Activated CD4-positive, alpha-beta memory T cell treated with anti-CD3 and anti-CD28 coated beads for 36 hours (primary cell): ENCODE measurements around the gene GLT1D1. TPM values are rescaled to one million over a fixed set of nuclear protein-coding genes. Genes with fewer than 3 reads are reported as not detected.

Source experiments
- CTCF ChIA-PET: fragments of 350-600 bp; sonication (Branson Sonifier 250); formaldehyde crosslinking; loops from one replicate; lab custom pipeline; 2021; ENCODE audit warnings: antibody characterized with exemption, inconsistent platforms; lab: Charles Lee
- POLR2A ChIA-PET: fragments of 350-600 bp; sonication (Branson Sonifier 250); formaldehyde crosslinking; loops from one replicate; lab custom pipeline; 2021; ENCODE audit warnings: antibody characterized with exemption; lab: Charles Lee
- DNase-seq: peaks from one replicate; pipeline ENCODE4 v3.0.0-alpha.2; 2020
- H3K27ac Mint-ChIP-seq: one replicate; pipeline ENCODE4 v1.8.0; 2021; ENCODE audit warnings: mixed read lengths
- H3K27me3 Mint-ChIP-seq: one replicate; pipeline ENCODE4 v1.8.0; 2021; ENCODE audit warnings: mixed read lengths
- H3K36me3 Mint-ChIP-seq: one replicate; pipeline ENCODE4 v1.8.0; 2021; ENCODE audit warnings: mixed read lengths
- H3K4me1 Mint-ChIP-seq: one replicate; pipeline ENCODE4 v1.8.0; 2021; ENCODE audit warnings: low read depth, mixed read lengths
- H3K4me3 Mint-ChIP-seq: one replicate; pipeline ENCODE4 v1.8.0; 2021; ENCODE audit warnings: mild to moderate bottlenecking, mixed read lengths
- H3K9me3 Mint-ChIP-seq: one replicate; pipeline ENCODE4 v1.8.0; 2021; ENCODE audit warnings: mixed read lengths
- intact Hi-C: fragments of 100-400 bp; cut with micrococcal nuclease; formaldehyde crosslinking; loops from one replicate; pipeline ENCODE4 v1.15.1; 2023
- total RNA-seq, 2 experiments: library from RNA; stranded (reverse); gene quantifications; one replicate each; pipeline ENCODE4 v1.2.3, GENCODE V29; 2021

GLT1D1 gene
- total RNA-seq, 2 experiments from 2014 or later = not detected

DNA sequence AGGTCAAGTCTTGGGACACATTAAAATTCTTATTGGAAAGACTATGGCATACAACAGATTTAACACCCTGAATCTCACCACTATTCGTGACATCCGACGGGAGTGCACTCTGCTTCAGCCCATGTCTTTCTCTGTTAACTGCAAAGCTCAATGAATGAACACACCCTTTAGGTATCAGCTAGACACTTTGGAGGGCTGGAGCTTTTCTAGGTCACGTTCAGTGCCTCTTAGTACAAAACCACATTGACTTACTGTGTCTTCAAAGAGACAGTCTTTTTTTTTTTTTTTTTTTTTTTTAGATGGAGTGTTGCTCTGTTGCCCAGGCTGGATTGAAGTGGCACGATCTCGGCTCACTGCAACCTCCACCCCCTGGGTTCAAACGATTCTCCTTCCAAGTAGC lies 80.6 kb downstream of the GLT1D1 start:
- ChIA-PET POLR2A (no interaction called here), CTCF (no interaction called here)
- peaks cover 6% of the 10 kb centered on the region for H3K9me3 Mint-ChIP-seq
- DNase-seq = no peak
- intact Hi-C loops = no loop called here
- H3K27me3 Mint-ChIP-seq = no peaks in the 10 kb centered on the region
- no peaks in the 10 kb centered on the region for H3K36me3 Mint-ChIP-seq
- H3K4me3 Mint-ChIP-seq = no peak overlapping the region
- no peaks in the 10 kb centered on the region for H3K4me1 Mint-ChIP-seq
- no peak overlapping the region for H3K27ac Mint-ChIP-seq

DNA sequence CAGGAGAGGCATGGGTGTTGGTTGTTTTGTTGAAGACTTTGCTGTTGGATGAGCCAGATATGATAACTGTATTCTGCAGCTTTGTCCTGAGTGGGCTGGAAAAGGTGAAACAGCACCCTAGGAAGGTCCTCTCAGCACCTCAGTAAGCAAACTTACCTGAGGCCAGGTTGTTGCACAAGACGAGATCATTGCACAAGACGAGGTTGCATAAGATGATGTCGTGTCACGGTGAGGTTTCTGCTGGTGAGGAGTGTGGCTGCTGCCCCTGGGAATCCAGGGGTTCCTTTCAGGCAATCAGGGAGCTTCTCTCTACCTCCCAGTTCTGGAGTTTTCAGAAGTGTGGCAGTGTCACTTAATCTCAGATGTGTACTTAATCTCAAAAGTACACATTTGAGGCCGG lies 85.6 kb downstream of the GLT1D1 start:
- intact Hi-C loops = no loop called here
- H3K9me3 Mint-ChIP-seq = peaks cover 3% of the 10 kb centered on the region
- no peaks in the 10 kb centered on the region for H3K36me3 Mint-ChIP-seq
- H3K27ac Mint-ChIP-seq = no peak overlapping the region
- CTCF ChIA-PET = no interaction called here
- DNase-seq = no peak
- POLR2A ChIA-PET = no interaction called here
- peaks cover 1% of the 10 kb centered on the region for H3K27me3 Mint-ChIP-seq
- H3K4me1 Mint-ChIP-seq = no peaks in the 10 kb centered on the region
- H3K4me3 Mint-ChIP-seq = no peak overlapping the region

DNA sequence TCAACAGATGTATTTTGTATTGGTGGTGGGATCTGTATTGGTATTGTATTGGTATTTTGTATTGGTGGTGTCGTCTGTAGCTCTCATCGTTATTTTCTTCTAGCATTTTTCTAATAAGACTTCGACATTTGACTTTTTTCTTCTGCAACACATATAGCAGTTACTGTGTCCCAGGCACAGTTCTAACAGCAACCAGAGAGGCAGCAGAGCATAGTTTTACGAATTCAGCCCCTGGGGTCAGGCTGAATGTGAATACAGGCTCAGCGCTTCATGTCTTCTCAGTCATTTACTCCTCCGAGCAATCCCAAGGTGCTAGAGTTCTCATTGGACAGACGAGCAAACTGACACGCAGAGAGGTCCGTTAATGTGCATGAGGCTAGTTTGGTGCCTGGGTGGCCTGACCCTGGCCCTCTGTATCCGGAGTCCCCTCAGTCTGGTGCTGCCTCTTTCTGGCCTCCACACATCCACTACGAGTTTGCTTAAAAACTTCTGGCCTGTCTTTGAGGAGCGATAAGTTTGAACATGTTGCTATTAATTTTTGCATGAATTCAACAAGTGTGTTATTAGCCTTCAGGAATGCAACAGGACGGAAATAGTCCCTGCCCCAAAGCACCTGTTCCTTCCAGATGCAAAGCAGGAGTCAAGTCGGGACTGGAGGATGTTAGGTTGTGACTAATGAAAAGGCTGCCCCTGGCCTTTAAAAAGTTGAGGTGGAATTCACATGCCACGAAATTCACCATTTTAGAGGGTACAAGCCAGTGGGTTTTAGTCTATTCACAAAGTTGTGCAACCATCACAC lies 87.0 kb downstream of the GLT1D1 start:
- CTCF ChIA-PET = no interaction called here
- no peaks in the 10 kb centered on the region for H3K36me3 Mint-ChIP-seq

DNA sequence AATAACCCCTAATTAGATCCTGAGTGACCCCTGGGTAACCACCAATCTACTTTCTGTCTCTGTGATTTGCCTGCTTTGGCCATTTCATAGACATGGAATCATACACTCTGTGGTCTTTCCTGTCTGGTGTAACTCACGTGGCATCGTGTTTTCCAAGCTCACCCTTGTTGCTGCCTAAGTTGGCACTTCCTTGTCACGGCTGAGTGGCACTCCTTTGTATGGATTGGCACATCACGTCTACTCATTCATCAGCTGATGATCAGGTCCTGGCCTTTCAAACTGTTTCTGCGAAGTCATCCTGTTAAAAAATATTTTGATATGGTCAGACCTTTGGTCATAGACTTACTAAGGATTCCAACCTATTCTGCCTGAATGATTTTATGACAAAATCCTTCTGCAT lies 87.7 kb downstream of the GLT1D1 start:
- no peaks in the 10 kb centered on the region for H3K4me1 Mint-ChIP-seq
- H3K27ac Mint-ChIP-seq = no peak overlapping the region
- no peaks in the 10 kb centered on the region for H3K36me3 Mint-ChIP-seq
- H3K27me3 Mint-ChIP-seq = peaks cover 1% of the 10 kb centered on the region
- H3K9me3 Mint-ChIP-seq = peaks cover 3% of the 10 kb centered on the region
- no peak overlapping the region for H3K4me3 Mint-ChIP-seq
- no peak for DNase-seq
- intact Hi-C loops = no loop called here
- POLR2A ChIA-PET = no interaction called here
- CTCF ChIA-PET = no interaction called here

More for the DNA sequence above, 87.0 kb downstream of the GLT1D1 start:
- Mint-ChIP-seq H3K9me3 (peaks cover 3% of the 10 kb centered on the region), H3K27me3 (peaks cover 1% of the 10 kb centered on the region), H3K27ac (no peak overlapping the region), H3K4me1 (no peaks in the 10 kb centered on the region), H3K4me3 (no peak overlapping the region)
- POLR2A ChIA-PET = no interaction called here
- no peak for DNase-seq
- intact Hi-C loops = no loop called here

DNA sequence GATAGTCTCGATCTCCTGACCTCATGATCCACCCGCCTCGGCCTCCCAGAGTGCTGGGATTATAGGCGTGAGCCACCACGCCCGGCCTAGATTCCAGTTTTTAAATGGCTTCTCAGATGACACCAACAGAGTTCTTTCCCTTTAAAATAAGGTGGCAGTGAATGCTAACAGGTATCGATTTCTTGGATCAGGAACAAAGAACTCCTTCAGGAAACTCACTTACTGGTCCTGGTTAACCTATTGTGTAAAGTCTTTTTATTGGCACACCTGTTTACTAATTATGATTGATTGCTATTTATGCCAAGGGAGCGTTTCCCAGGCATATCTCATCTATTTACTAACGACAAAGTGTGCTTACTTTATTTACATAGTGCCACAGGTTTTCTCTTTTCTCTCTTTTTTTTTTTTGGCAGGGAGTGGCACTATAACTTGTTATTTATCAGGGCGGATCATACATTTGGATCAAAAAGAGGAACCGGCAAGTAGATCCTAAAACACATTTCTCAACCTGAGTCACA lies 89.7 kb downstream of the GLT1D1 start:
- POLR2A ChIA-PET = no interaction called here
- no peaks in the 10 kb centered on the region for H3K36me3 Mint-ChIP-seq
- no peak overlapping the region for H3K4me3 Mint-ChIP-seq

DNA sequence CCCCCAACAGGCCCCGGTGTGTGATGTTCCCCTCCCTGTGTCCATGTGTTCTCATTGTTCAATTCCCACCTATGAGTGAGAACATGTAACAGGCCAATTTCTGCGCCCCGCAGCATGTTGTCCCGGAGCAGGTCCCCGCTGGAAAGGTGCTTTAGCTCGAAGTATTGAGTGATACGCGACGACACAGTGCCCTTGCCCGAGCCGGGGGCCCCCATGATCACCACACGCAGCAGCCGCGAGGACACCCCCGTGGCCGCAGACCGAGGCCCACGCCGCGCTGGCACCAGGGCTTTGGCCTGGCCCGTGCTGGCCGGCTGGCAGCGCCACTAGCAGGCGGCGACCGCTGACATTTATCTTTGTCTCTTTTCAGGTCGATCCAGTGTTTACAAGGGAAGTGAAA lies 91.7 kb downstream of the GLT1D1 start:
- no peak overlapping the region for H3K27ac Mint-ChIP-seq
- intact Hi-C loops = no loop called here
- H3K4me1 Mint-ChIP-seq = no peaks in the 10 kb centered on the region
- peaks cover 1% of the 10 kb centered on the region for H3K27me3 Mint-ChIP-seq
- H3K36me3 Mint-ChIP-seq = no peaks in the 10 kb centered on the region
- no peaks in the 10 kb centered on the region for H3K9me3 Mint-ChIP-seq
- CTCF ChIA-PET = no interaction called here
- H3K4me3 Mint-ChIP-seq = no peak overlapping the region
- POLR2A ChIA-PET = no interaction called here
- DNase-seq = no peak

More for the DNA sequence above, 89.7 kb downstream of the GLT1D1 start:
- intact Hi-C loops = no loop called here
- Mint-ChIP-seq H3K27me3 (peaks cover 1% of the 10 kb centered on the region), H3K27ac (no peak overlapping the region), H3K4me1 (no peaks in the 10 kb centered on the region), H3K9me3 (no peaks in the 10 kb centered on the region)
- CTCF ChIA-PET = no interaction called here
- DNase-seq = no peak

DNA sequence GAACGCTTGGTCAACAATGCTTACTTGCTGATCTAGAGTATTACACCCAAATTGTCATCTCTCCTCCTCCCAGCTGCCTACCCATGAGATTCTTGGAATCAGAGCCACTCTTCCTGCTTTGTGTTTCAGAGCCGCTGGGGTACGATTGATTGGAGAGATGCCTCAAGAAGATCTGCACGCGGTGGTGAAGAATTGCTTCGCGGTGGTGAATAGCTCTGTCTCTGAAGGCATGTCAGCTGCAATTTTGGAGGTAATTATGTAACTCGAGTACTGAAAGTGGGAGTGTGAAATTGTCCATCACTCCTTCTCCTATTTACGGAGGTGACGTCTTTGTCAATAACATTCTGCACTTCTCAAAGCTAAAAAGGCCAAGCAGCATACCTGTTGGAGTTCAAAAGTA lies 93.9 kb downstream of the GLT1D1 start:
- CTCF ChIA-PET = no interaction called here
- no peak overlapping the region for H3K27ac Mint-ChIP-seq
- intact Hi-C loops = no loop called here
- no peak for DNase-seq
- POLR2A ChIA-PET = no interaction called here
- no peaks in the 10 kb centered on the region for H3K36me3 Mint-ChIP-seq
- H3K27me3 Mint-ChIP-seq = peaks cover 1% of the 10 kb centered on the region
- H3K4me1 Mint-ChIP-seq = no peaks in the 10 kb centered on the region
- H3K4me3 Mint-ChIP-seq = no peak overlapping the region
- H3K9me3 Mint-ChIP-seq = peaks cover 5% of the 10 kb centered on the region

DNA sequence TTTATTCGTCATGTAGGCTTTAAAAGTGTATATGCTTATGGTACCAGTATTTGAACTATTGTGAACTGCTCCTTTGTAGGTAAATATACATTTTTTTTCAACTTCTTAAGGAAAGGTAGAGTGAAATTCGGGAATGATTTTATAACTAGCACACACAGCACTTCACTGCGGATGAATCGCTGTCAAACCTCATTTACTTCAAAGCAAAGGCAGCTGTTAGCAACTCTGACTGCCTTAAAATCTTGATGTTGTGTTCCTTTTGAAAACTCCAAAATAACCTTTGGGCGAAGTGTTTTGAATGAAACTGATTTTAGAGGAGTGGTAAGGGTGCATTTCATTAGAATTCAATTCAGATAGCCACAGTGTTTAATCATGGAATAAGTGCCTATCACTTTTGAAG lies 95.8 kb downstream of the GLT1D1 start:
- intact Hi-C loops = no loop called here
- Mint-ChIP-seq H3K9me3 (peaks cover 5% of the 10 kb centered on the region), H3K36me3 (no peaks in the 10 kb centered on the region), H3K27ac (no peak overlapping the region), H3K4me1 (no peaks in the 10 kb centered on the region), H3K27me3 (no peaks in the 10 kb centered on the region), H3K4me3 (no peak overlapping the region)
- POLR2A ChIA-PET = interaction anchor here (0.6 kb wide), 1 partner anchor 318 kb away, joined by 3 read pairs; no protein-coding TSS in a partner anchor
- no peak for DNase-seq
- CTCF ChIA-PET = no interaction called here

DNA sequence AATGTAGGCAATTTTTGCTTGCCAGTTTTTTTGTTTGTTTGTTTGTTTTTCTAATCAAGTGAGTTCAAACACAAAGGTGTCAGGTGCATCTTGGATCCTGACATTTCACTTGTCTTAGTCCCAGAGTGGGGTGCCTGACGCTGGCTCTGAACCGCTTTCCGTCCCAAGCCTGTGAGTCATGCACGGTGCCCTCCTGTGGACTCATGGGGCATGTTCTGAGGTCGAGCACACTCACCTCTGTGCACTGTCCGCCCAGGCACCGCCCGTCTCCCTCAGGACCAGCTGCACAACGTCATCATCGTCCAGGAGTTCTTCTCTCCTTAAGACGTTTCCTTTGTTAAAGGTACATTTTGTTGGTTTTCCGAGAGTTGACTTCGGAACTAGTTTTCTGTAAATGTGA lies 98.2 kb downstream of the GLT1D1 start:
- ChIA-PET POLR2A (no interaction called here), CTCF (no interaction called here)
- no peak overlapping the region for H3K27ac Mint-ChIP-seq
- no peak for DNase-seq
- H3K36me3 Mint-ChIP-seq = no peaks in the 10 kb centered on the region
- peaks cover 5% of the 10 kb centered on the region for H3K9me3 Mint-ChIP-seq
- no peak overlapping the region for H3K4me3 Mint-ChIP-seq
- no peaks in the 10 kb centered on the region for H3K4me1 Mint-ChIP-seq
- peaks cover 3% of the 10 kb centered on the region for H3K27me3 Mint-ChIP-seq
- intact Hi-C loops = no loop called here

DNA sequence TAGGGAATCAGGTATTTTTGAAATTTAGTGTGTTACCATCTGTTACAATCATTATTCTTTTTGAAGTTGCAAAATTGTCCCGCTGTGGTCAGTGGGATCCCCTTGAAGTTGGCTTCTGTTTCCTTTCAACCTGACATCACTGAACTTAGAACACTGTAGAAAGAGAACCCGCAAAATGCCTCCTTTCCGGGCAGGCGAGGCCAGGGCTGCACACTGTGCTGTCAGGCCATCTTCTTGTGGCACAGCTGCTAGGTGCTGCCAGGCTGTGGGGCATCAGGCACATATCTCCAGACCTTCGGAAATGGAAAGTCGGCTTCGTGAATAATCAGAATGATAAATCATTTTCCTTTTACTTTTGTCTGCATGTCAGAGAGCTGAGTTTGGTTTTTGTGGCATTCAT lies 103.5 kb downstream of the GLT1D1 start:
- Mint-ChIP-seq H3K36me3 (no peaks in the 10 kb centered on the region), H3K4me3 (no peak overlapping the region), H3K27ac (no peak overlapping the region), H3K9me3 (peaks cover 3% of the 10 kb centered on the region), H3K27me3 (peaks cover 7% of the 10 kb centered on the region), H3K4me1 (no peaks in the 10 kb centered on the region)
- ChIA-PET POLR2A (no interaction called here), CTCF (no interaction called here)
- intact Hi-C loops = no loop called here
- no peak for DNase-seq

DNA sequence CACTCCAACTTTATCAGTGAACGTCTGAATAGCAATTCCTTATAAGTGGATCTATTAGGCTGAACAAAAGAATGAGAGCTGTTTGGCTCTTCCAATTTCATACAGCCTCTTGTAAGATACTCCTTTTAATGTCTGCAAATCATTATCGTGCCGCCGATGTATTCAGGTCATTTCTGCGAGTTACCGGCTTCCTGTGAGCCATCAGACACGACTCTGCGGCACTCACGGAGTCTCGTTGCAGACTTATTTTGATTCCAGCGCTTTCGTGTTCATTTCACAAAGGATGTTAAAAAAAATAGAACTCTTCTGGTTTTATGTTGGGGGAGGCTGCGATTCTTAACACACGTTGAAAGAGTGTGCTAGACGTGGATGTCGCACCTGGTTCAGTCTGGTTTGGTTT lies 106.6 kb downstream of the GLT1D1 start:
- H3K27ac Mint-ChIP-seq = no peak overlapping the region
- POLR2A ChIA-PET = no interaction called here
- CTCF ChIA-PET = no interaction called here
- H3K27me3 Mint-ChIP-seq = peaks cover 7% of the 10 kb centered on the region
- intact Hi-C loops = no loop called here
- H3K4me3 Mint-ChIP-seq = no peak overlapping the region
- H3K9me3 Mint-ChIP-seq = peaks cover 5% of the 10 kb centered on the region
- no peaks in the 10 kb centered on the region for H3K4me1 Mint-ChIP-seq
- H3K36me3 Mint-ChIP-seq = no peaks in the 10 kb centered on the region
- DNase-seq = no peak

DNA sequence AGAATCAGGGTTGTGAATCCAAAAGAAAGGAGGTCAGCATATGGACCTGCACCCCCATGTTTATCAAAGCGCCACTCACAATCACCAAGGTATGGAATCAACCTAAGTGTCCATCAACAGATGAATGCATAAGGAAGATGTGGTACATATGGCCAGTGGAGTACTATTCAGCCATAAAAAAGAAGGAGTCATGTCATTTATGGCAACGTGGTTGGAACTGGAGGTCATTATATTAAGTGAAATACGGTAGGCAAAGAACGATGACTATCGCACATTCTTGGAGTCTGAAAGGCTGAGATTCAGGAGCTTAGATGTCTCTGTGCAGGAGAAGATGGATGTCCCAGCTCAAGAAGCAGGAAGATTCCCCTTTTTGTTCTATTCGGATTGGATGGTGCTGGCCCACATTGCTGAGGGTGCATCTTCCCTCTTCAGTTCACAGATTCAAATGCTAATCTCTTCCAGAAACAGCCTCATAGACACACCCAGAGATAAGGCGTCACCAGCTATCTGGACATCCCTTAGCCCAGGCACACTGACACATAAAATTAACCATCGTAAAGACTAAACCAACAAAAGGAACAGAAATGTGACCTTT lies 108.1 kb downstream of the GLT1D1 start:
- H3K4me1 Mint-ChIP-seq = no peaks in the 10 kb centered on the region
- DNase-seq = no peak
- intact Hi-C loops = no loop called here
- no peaks in the 10 kb centered on the region for H3K36me3 Mint-ChIP-seq
- ChIA-PET POLR2A (no interaction called here), CTCF (no interaction called here)
- peaks cover 8% of the 10 kb centered on the region for H3K9me3 Mint-ChIP-seq
- H3K4me3 Mint-ChIP-seq = no peak overlapping the region
- peaks cover 4% of the 10 kb centered on the region for H3K27me3 Mint-ChIP-seq
- no peak overlapping the region for H3K27ac Mint-ChIP-seq

DNA sequence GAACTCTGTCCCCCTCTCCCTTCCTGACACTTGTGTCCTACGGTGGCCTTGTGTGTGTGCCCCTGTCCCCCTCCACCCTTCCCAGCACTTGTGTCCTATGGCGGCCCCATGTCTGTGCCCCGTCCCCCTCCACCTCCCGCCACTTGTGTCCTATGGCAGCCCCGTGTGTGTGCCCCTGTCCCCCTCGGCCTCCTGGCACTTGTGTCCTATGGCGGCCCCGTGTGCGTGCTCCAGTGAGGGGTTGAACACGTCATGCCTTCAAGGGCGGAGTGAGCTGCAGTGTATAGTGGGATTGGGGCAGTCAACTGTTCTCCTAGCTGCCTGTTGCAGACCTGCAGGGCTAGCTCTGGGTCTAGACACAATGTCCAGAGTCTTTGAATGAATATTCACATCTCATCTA lies 108.7 kb downstream of the GLT1D1 start:
- peaks cover 4% of the 10 kb centered on the region for H3K27me3 Mint-ChIP-seq
- no peak for DNase-seq
- H3K4me1 Mint-ChIP-seq = no peaks in the 10 kb centered on the region
- no peak overlapping the region for H3K4me3 Mint-ChIP-seq
- intact Hi-C loops = no loop called here
- no peaks in the 10 kb centered on the region for H3K36me3 Mint-ChIP-seq
- CTCF ChIA-PET = no interaction called here
- H3K9me3 Mint-ChIP-seq = peaks cover 8% of the 10 kb centered on the region
- H3K27ac Mint-ChIP-seq = no peak overlapping the region
- POLR2A ChIA-PET = no interaction called here
